GM12891 (cell line): ENCODE data around the gene CLDN1.
A peak's percentile ranks its signal among the peaks of the same experiment; 100 is the strongest.

ENCODE experiments used
- DNase-seq: peaks from one replicate; pipeline ENCODE4 v3.0.0; 2011; ENCODE audit warnings: low spot score; ENCODE audit not compliant: insufficient read length
- FAIRE-seq: peaks from 2 replicates; lab custom pipeline; 2011; peaks lifted over from hg19 to GRCh38; lab: Jason Lieb, UNC
- PAX5 ChIP-seq: IDR thresholded peaks from 2 replicates; pipeline ENCODE4 v1.6.1; 2011; ENCODE audit warnings: low read length, moderate library complexity, mild to moderate bottlenecking; ENCODE audit not compliant: insufficient read depth, severe bottlenecking
- POLR2A ChIP-seq: IDR thresholded peaks from 2 replicates; pipeline ENCODE4 v1.6.1; 2011; ENCODE audit warnings: low read depth, low read length, control low read depth
- POLR2AphosphoS5 ChIP-seq: IDR thresholded peaks from 2 replicates; pipeline ENCODE4 v1.6.1; 2011; ENCODE audit warnings: low read depth, low read length, control low read depth
- POU2F2 ChIP-seq: IDR thresholded peaks from 2 replicates; pipeline ENCODE4 v1.6.1; 2011; ENCODE audit warnings: low read depth, mild to moderate bottlenecking, control low read depth, low read length, moderate library complexity
- SPI1 ChIP-seq: IDR thresholded peaks from 2 replicates; pipeline ENCODE4 v1.6.1; 2011; ENCODE audit warnings: low read depth, low read length, control low read depth
- TAF1 ChIP-seq: IDR thresholded peaks from 2 replicates; pipeline ENCODE4 v1.6.1; 2011; ENCODE audit warnings: low read depth, low read length, control low read depth

CLDN1 gene

GRCh38 chr3:190330936-190331734 is 8.9 kb upstream of the CLDN1 start:
- DNase-seq (no peak), FAIRE-seq (no peak)
- TF ChIP-seq PAX5 = no peak
- no peak for TF ChIP-seq POLR2AphosphoS5
- no peak for TF ChIP-seq SPI1
- TF ChIP-seq POU2F2 = no peak
- TF ChIP-seq TAF1 = no peak
- TF ChIP-seq POLR2A = no peak

- no peak for DNase-seq
- no peak for FAIRE-seq
- TF ChIP-seq TAF1 (no peak), POU2F2 (no peak), PAX5 (no peak), POLR2AphosphoS5 (no peak), SPI1 (no peak), POLR2A (no peak)
Observed at GRCh38 chr3:190326930-190327329, 4.7 kb upstream of the CLDN1 start.

GRCh38 chr3:190326361-190326760 is 4.1 kb upstream of the CLDN1 start:
- TF ChIP-seq TAF1 (no peak), POLR2AphosphoS5 (no peak), POU2F2 (no peak), PAX5 (no peak), POLR2A (no peak), SPI1 (no peak)
- FAIRE-seq (no peak), DNase-seq (no peak)

- no peak for TF ChIP-seq PAX5
- no peak for TF ChIP-seq TAF1
- TF ChIP-seq POU2F2 = no peak
- TF ChIP-seq SPI1 = no peak
- TF ChIP-seq POLR2A = no peak
- DNase-seq (no peak), FAIRE-seq (no peak)
Observed at GRCh38 chr3:190325923-190326322, 3.7 kb upstream of the CLDN1 start.

GRCh38 chr3:190323246-190323626 is 990 bp upstream of the CLDN1 start:
- FAIRE-seq (no peak), DNase-seq (no peak)
- no peak for TF ChIP-seq TAF1
- no peak for TF ChIP-seq POLR2A
- no peak for TF ChIP-seq POLR2AphosphoS5
- 0 out of 2 replicates have a peak, but pooled peaks have one; percentile 7 for TF ChIP-seq SPI1

GRCh38 chr3:190322604-190323245 is 479 bp upstream of the CLDN1 start:
- TF ChIP-seq PAX5 (no peak), POU2F2 (no peak), TAF1 (no peak), POLR2A (no peak), SPI1 (no peak), POLR2AphosphoS5 (no peak)
- DNase-seq (no peak), FAIRE-seq (peak; percentile 40)

- TF ChIP-seq POU2F2 (no peak), PAX5 (no peak), POLR2AphosphoS5 (no peak), SPI1 (no peak), TAF1 (no peak), POLR2A (no peak)
- FAIRE-seq = no peak
- no peak for DNase-seq
Observed at GRCh38 chr3:190320594-190321362, 1.5 kb downstream of the CLDN1 start.

GRCh38 chr3:190319660-190320059 is 2.6 kb downstream of the CLDN1 start:
- TF ChIP-seq SPI1 (no peak), TAF1 (no peak), PAX5 (no peak), POU2F2 (no peak), POLR2AphosphoS5 (no peak), POLR2A (no peak)
- no peak for FAIRE-seq
- DNase-seq = no peak

GRCh38 chr3:190318666-190319065 is 3.6 kb downstream of the CLDN1 start:
- no peak for TF ChIP-seq TAF1
- TF ChIP-seq SPI1 = no peak
- no peak for TF ChIP-seq PAX5
- no peak for TF ChIP-seq POLR2AphosphoS5
- DNase-seq = no peak
- no peak for FAIRE-seq
